Activated CD4-positive, CD25-positive, alpha-beta regulatory T cell treated with anti-CD3 and anti-CD28 coated beads, Interleukin-2, amount 50 U/mL, for 72 hours (primary cell): Measurements from ENCODE around the gene KTN1.

Experiments used
- DNase-seq: peaks from one replicate; pipeline ENCODE4 v3.0.0; 2021

KTN1 gene

DNA sequence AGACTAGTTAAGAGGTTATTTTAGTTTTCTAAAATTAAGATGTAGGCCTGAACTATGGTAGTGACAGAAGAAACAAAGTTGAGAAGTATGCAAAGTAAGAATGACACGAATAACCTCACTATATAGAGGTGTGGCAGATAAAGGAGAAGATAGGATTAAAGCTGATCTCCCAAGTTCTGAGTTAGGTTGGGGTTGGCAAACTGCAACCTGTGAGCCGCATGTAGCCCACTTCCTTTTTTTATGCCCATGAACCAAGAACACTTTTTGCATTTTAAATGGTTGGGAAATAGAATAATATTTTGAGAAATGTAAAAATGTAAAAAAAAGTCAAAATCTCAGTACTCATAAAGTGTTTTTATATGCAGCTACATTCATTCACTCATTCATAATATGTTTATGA lies 34.3 kb downstream of the KTN1 start:
- DNase-seq, result no peak

DNA sequence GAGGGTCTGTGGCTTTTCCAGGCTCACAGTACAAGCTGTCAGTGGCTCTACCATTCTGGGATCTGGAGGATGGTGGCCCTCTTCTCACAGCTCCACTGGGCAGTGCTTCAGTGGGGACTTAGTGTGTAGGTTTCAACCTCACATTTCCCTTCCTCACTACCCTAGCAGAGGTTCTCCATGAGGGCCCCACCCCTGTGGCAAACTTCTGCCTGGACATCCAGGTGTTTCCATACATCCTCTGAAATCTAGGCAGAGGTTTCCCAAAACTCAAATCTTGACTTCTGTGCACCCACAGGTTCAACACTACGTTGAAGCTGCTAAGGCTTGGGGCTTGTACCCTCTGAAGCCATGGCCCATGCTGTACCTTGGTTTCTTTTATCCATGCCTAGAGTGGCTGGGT lies 40.3 kb downstream of the KTN1 start:
- DNase-seq, result no peak

GRCh38 chr14:55620981-55621380 lies 41.0 kb downstream of the KTN1 start:
- DNase-seq, result no peak

DNA sequence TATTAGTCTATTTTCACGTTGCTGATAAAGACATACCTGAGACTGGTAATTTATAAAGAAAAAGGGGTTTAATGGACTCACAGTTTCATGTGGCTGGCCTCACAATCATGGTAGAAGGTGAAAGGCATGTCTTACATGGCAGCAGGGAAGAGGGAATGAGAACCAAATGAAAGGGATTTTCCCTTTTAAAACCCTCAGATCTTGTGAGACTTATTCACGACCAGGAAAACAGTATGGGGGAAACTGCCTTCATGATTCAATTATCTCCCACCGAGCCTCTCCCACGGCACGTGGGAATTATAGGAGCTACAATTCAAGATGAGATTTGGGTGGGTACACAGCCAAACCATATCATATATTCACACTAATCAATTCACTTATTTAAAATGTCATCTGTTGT lies 41.4 kb downstream of the KTN1 start:
- no peak for DNase-seq

- DNase-seq, result no peak
Observed at GRCh38 chr14:55624913-55625312, 44.9 kb downstream of the KTN1 start.

GRCh38 chr14:55625481-55625880 lies 45.5 kb downstream of the KTN1 start:
- DNase-seq, result no peak

GRCh38 chr14:55626131-55626530 lies 46.1 kb downstream of the KTN1 start:
- DNase-seq, result no peak

- no peak for DNase-seq
Observed at GRCh38 chr14:55628426-55628825, 48.4 kb downstream of the KTN1 start.

DNA sequence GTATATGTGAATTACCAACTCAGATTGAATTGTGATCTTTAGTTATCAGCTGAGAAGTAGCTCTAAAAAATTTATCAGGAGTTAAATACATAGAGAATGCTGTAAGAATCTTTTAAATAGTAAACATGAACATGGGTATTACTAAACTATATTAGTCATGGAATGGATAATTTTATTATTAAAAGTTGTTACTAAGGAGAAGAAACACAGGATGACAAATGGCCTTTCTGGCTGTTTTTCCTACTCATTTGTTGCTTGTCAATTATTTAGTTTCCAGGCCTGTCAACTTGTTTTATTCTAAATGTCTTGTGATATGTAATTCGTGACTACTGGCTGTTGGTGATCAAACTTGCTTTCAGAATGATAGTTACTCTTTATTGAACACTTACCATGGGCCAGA lies 58.7 kb downstream of the KTN1 start:
- no peak for DNase-seq

- DNase-seq, result no peak
Observed at GRCh38 chr14:55641290-55641689, 61.3 kb downstream of the KTN1 start.

- no peak for DNase-seq
Observed at GRCh38 chr14:55641954-55642353, 61.9 kb downstream of the KTN1 start.

DNA sequence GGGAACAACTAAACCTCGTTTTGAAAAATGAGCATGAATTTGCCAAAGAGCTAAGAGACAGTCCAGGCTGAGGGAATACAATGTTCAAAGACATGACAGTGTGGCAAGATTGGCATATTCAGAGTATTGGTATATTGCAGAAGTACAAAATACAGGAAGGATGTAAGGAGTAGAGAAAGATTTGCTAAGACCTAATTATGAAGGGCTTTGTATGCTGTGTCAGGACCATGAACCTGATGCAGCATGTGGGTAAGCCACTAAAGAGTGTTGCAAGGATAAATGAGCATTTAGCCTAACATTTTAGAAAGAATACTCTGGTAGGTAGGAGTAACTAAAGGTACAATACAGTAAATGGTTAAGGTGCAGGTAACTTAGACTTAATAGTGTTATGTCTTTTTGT lies 65.1 kb downstream of the KTN1 start:
- no peak for DNase-seq

DNA sequence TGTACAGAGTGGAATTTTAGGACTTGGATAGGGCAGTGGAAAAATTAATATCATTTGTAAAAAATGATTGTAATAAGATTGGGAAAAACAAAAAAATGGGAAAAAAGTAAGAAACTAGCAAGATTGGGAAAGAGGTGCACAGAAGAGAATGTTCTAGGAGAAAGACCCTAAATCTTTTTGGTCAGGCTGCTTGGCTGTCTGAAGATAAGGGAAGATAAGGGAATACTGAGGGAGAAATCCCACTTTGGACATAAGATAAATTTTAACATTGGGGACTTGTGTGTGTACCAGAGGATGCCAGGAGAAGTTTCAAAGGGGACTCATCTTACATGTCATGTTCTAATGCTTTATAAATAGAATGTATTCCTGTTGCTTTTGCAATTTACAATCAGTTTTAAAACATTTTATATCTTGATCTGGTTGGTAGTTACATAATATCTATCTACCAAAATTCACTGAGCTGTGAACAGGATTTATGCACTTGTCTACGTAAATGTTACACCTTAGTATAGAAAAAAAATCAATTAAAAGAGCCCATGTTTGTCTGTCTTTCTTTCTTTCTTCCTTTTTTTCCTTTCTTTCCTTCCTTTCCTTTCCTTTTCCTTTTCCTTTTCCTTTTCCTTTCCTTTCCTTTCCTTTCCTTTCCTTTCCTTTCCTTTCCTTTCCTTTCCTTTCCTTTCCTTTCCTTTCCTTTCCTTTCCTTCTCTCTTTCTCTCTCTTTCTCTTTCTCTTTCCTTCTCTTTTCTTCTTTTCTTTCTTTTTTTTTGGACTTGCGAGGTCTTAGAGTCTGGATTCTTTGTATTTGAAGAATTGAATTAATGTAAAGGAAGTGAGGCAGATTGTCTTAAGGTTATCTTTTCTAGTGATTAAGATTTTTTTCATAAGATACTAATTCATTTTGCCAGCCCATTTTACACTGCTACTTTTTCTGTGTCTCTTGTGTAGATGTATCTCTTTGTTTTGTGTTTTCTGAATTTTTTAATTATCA lies 66.1 kb downstream of the KTN1 start:
- DNase-seq, result no peak

GRCh38 chr14:55650992-55651391 lies 71.0 kb downstream of the KTN1 start:
- no peak for DNase-seq

GRCh38 chr14:55654243-55654642 lies 74.2 kb downstream of the KTN1 start:
- DNase-seq, result no peak

DNA sequence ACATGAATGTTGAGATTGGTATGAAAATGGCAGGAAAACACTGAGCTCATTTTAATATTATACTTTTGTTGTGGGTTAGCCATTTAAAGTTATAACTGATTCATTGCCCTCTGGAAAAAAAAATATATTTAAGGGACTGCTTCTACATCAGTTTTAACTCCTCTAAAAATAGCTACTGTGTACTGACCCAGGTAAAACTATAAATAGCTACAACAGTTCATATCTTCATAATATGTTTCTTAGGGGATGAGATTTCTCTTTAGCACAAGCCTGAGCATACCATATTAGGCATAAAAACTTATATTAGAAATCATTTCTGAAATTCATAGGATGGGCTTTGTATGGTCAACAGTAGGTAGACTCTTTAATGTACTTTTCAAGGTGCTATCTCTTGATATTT lies 81.0 kb downstream of the KTN1 start:
- DNase-seq, result no peak

DNA sequence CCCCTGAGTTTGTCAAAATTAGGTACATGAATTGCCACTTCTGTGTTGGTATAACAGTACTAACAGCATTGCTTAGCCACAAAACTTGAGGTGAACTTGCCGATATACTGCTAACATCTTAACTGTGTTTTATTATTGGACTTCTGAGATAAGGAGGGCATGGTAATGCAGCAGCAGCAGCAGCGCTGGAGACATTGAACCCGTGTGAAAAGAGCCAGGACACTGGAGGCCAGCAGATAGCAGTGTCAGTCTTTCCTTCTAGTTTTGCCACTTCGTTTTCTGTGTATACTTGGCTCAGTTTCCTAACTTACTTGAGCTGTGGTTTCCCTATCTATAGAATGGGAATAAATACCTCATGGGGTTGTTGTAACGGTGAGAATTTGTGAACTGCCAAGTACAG lies 82.7 kb downstream of the KTN1 start:
- DNase-seq, result no peak

GRCh38 chr14:55665067-55665675 lies 85.2 kb downstream of the KTN1 start:
- no peak for DNase-seq

- no peak for DNase-seq
Observed at GRCh38 chr14:55667801-55668200, 87.8 kb downstream of the KTN1 start.

GRCh38 chr14:55671641-55672040 lies 91.6 kb downstream of the KTN1 start:
- no peak for DNase-seq

DNA sequence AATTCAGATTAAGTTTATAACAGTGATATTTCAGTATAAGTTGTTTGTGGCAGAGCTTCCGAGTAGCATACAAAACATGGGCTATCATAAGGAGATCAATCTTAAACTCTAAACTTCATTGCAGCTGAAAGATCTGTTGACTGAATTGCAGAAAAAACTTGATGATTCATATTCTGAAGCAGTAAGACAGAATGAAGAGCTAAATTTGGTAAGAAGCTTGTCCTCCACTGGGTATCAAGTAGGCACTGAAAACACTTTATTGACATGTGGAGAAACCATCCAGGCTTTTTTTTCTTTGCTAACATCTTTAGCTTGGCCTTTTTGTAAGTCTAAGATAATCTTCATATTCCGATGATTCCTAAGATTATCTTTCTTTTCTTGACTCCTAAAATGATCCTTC lies 93.0 kb downstream of the KTN1 start:
- DNase-seq, result no peak

DNA sequence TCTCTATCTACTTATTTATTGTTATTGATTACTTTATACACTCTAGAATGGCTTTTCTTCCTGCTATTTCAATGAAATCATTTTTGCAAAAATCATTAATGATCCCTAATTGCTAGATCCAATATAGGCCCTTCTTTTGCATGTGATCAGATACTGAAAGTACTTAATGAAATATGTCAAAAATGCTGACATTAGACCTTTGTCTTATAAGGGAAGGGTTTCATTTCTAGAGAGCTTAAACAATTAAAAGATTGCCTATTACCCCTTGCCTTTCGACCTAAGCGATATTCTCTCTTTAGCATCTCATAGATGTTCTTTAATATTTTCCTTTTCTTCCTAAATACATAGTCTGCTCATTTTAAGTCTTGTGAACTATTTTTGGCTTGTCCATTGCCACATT lies 101.1 kb downstream of the KTN1 start:
- no peak for DNase-seq

DNA sequence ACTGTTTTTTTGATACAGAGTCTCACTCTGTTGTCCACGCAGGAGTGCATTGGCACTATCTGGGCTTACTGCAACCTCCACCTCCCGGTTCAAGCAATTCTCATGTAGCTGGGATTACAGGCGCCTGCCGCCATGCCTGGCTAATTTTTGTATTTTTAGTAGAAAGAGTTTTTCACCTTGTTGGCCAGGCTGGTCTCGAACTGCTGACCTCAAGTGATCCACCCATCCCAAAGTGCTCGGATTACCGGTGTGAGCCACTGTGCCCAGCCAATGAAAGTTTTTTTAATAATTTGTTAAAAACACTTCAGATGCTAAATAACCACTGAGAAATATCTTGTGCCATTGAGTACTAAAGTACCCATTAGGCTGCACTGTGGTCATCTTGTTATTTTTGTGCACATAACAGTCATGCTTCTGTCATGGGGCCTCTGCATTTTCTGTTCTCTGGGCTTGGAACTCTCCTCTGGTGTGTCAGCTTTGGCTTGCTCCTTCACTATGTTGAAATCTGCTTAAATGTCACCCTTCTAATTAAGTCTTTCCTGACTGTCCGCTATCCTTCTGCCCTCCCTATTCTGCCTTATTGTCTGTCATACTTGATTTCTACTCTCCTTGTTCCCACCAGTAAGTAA lies 105.1 kb downstream of the KTN1 start:
- DNase-seq, result no peak

DNA sequence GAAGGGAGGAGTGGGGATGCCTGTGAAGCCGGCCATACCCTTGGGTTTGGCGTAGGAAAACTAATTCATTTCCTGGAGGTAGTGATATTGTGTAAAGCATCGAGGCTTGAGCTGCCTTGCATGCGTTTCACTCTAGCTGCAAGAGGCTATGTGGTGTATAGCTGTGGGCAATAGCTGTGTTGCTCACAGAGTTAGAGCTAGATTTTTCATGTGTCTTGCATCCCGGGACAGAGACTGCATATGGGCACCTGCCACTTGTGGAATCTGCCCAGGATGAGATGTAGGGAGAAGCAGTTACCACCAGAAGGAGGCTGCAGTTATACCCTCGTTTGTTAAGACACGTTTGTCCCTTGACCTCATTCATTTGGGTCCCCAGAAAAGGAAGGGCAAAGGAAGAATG lies 106.7 kb downstream of the KTN1 start:
- no peak for DNase-seq
